ENCODE measurements around the gene SHISAL2A. TPM values are rescaled to one million over a fixed set of nuclear protein-coding genes. Genes with fewer than 3 reads are reported as not detected.

The SHISAL2A gene
- total RNA-seq, 1 donor from 2014 or later: 1.4 TPM

DNA sequence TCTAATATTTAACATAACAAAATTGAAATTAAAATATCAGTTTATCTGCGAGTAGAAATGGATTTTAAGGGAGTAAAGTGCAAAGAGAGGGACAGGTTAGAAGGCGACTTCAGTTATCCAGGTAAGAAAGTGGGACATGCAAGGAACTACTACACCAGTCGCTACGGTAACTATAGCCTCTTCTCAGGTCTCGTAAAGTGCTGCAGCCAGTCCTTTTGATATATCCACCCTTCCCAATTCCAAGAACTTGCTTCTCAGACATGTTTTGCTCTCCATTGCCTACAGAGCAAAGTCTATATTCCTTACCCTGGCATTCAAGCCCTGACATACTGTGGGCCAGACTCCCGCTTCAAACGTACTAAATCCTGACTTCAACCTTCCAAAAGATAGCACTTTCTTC lies 62.7 kb downstream of the SHISAL2A start:
- Mint-ChIP-seq H3K27me3 (ENCODE audit: low read depth) (no peaks in the 10 kb centered on the region), H3K36me3 (peaks cover 25% of the 10 kb centered on the region), H3K4me3 (no peak overlapping the region), H3K4me1 (peaks cover 6% of the 10 kb centered on the region), H3K27ac (peak overlapping the region; percentile 3), H3K9me3 (no peaks in the 10 kb centered on the region)
- no peak for DNase-seq (ENCODE audit: low spot score in 2 of 2, unreplicated experiment in 2 of 2)
- TF ChIP-seq, protein P1, sequence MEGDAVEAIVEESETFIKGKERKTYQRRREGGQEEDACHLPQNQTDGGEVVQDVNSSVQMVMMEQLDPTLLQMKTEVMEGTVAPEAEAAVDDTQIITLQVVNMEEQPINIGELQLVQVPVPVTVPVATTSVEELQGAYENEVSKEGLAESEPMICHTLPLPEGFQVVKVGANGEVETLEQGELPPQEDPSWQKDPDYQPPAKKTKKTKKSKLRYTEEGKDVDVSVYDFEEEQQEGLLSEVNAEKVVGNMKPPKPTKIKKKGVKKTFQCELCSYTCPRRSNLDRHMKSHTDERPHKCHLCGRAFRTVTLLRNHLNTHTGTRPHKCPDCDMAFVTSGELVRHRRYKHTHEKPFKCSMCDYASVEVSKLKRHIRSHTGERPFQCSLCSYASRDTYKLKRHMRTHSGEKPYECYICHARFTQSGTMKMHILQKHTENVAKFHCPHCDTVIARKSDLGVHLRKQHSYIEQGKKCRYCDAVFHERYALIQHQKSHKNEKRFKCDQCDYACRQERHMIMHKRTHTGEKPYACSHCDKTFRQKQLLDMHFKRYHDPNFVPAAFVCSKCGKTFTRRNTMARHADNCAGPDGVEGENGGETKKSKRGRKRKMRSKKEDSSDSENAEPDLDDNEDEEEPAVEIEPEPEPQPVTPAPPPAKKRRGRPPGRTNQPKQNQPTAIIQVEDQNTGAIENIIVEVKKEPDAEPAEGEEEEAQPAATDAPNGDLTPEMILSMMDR (IDR thresholded peaks at IDR 0.05; ENCODE audit: unreplicated experiment): no peak

DNA sequence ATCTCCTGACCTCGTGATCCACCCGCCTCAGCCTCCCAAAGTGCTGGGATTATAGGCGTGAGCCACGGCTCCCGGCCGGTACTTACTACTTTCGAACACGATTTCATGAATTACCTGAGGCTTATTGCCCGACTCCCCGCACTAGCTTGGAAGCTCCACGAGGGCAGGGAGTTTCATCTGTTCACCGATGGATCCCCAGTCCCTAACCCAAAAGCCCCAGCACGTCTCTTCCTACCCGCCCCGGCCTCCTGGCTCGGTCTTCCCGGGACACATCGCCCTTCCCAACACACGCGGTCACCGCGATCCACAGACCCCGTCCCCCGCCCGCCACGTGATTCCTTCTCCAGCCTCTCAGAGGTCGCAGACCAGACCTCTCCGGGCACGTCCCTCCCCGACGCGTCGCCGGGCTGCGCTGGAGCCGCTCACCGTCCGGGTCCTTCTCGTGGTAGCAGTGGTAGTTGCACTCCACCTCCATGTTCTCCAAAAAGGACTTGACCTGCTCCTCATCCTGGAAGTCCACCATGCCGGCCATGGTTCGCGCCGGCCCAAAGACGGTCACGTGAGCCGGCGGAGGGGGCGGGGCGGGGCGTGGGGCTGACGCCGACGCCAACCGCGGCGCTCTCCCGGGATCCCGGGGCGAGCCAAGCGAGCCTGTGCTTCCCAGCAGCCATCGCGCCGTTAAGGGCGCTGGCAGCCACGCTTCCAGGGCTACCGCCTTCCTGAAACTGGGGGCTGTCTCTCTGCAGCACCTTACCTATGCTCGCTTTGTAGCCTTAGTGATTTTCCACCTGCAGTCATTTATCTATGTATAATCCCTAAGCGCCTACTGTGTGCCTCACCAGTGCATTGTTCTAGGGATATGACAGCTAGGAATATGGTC lies 65.1 kb downstream of the SHISAL2A start, which contains the start of gene COA7:
Gene COA7 (minus strand): TSS at position 553 of the 880 bp plus-strand sequence. CDS start 21 bp downstream, at position 532.
- DNase-seq (ENCODE audit: low spot score in 2 of 2, unreplicated experiment in 2 of 2): peak; percentile 69 to 76
- Mint-ChIP-seq H3K27ac (peak within 1 kb of the TSS; percentile 91), H3K36me3 (peaks cover 9% of the 10 kb centered on the region), H3K9me3 (no peaks in the 10 kb centered on the region), H3K27me3 (ENCODE audit: low read depth) (no peaks in the 10 kb centered on the region), H3K4me3 (peak within 1 kb of the TSS; percentile 77), H3K4me1 (peaks cover 15% of the 10 kb centered on the region)
- TF ChIP-seq, protein P1 (IDR thresholded peaks at IDR 0.05; ENCODE audit: unreplicated experiment): no peak

DNA sequence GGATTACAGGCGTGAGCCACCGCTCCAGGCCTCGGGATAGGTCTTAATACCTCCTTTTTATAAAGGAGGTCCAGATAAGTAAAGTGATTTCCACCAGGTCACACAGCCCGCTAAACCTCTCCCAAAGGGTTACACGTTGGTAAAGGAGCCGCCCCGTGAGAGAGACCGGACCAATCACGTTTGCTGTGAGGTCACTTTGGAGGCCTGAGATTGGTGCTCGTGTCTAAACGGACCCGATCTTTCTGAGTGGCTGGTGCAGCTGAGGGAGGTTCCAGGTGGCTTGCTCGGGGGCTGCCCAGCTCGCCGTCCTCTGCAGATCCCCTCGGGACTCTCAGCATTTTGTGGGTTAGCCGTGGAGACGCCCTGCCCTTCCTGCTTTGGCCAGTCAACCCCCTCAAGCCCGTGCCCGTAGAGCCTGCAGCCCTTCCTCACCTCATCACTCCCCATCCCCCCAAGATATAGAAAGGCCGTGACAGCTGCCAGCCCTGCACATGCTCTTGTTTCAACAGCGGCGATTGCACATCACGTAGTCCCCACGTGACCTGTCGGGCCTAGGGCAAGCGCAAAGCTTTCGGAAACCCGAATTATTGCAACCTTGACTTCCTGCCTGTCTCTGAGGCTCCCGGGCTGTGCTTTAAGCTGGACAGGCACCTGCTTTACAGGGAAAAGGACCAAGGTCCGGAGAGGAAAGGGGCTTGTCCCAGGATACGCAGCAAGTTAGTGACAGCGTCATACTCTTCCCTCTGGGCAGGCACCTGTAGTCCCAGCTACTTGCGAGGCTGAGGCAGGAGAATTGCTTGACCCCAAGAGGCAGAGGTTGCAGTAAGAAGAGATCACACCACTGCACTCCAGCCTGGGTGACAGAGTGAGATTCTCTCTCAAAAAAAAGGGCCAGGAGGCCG lies 70.2 kb downstream of the SHISAL2A start:
- H3K4me1 Mint-ChIP-seq: peaks cover 18% of the 10 kb centered on the region
- peak; percentile 60 to 70 for DNase-seq (ENCODE audit: low spot score in 2 of 2, unreplicated experiment in 2 of 2)
- H3K4me3 Mint-ChIP-seq: peak overlapping the region; percentile 77
- H3K27me3 Mint-ChIP-seq (ENCODE audit: low read depth): no peaks in the 10 kb centered on the region
- H3K27ac Mint-ChIP-seq: peak overlapping the region; percentile 86
- TF ChIP-seq, protein P1 (IDR thresholded peaks at IDR 0.05; ENCODE audit: unreplicated experiment): no peak
- no peaks in the 10 kb centered on the region for H3K36me3 Mint-ChIP-seq
- H3K9me3 Mint-ChIP-seq: no peaks in the 10 kb centered on the region

DNA sequence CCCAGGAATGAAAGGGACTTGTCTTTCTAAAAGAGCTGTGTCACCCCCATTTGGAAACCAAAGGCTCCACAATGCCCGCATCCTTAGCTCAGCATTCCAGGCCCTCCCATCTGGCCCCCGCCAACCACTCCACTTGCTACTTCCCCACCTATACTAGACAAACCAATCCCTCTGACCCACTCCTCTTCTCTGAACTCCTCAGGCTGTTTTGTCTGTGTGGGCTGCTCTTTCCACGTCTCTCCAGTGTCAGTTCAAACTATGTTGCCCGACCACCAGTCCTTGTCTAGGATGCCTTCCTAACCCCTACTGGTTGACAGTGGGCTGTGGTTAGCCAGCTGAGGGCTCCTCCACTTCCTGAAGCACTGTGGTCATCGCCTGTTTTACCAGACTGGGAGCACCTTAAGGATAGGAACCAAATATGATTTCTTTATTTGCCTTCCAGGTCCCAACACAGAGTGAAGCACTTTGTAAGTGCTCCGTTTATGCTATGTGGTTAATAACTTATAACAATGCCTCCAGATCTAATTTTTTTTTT lies 73.2 kb downstream of the SHISAL2A start:
- Mint-ChIP-seq H3K27ac (no peak overlapping the region), H3K4me3 (no peak overlapping the region), H3K36me3 (no peaks in the 10 kb centered on the region), H3K9me3 (no peaks in the 10 kb centered on the region), H3K27me3 (ENCODE audit: low read depth) (no peaks in the 10 kb centered on the region), H3K4me1 (peaks cover 19% of the 10 kb centered on the region)
- TF ChIP-seq, protein P1 (IDR thresholded peaks at IDR 0.05; ENCODE audit: unreplicated experiment): no peak
- no peak for DNase-seq (ENCODE audit: low spot score in 2 of 2, unreplicated experiment in 2 of 2)

Other genes with a start within 250 kb of the SHISAL2A start
- 4.4 to 4.7 TPM (median 4.5 TPM) in 3 replicates for gene ORC1, start 228.7 kb upstream of the SHISAL2A start, total RNA-seq
- gene PRPF38A, start 228.6 kb upstream of the SHISAL2A start, total RNA-seq: 54.9 to 55.9 TPM (median 55.6 TPM) in 3 replicates
- 123 to 132 TPM (median 129 TPM) in 3 replicates for gene TUT4, start 80.1 kb upstream of the SHISAL2A start, total RNA-seq
- 57.7 to 62.6 TPM (median 61.8 TPM) in 3 replicates for gene GPX7, start 30.8 kb upstream of the SHISAL2A start, total RNA-seq
- 21.5 to 23.5 TPM (median 21.7 TPM) in 3 replicates for gene COA7, start 65.2 kb downstream of the SHISAL2A start, total RNA-seq
- gene ZYG11B, start 93.3 kb downstream of the SHISAL2A start, total RNA-seq: 31.9 to 32.5 TPM (median 32.5 TPM) in 3 replicates
- 0.14 to 0.18 TPM in 2 of 3 replicates, not detected in the other for gene ZYG11A, start 209.6 kb downstream of the SHISAL2A start, total RNA-seq